ENCODE measurements around the gene NMU. TPM values are rescaled to one million over a fixed set of nuclear protein-coding genes. Genes with fewer than 3 reads are reported as not detected.

The NMU gene
- total and polyA plus RNA-seq, 9 of the 15 experiments (the other 6 are each of a cell fraction or from before 2014, with no cell fraction given) = 73.8 to 846 (median 599) TPM

DNA sequence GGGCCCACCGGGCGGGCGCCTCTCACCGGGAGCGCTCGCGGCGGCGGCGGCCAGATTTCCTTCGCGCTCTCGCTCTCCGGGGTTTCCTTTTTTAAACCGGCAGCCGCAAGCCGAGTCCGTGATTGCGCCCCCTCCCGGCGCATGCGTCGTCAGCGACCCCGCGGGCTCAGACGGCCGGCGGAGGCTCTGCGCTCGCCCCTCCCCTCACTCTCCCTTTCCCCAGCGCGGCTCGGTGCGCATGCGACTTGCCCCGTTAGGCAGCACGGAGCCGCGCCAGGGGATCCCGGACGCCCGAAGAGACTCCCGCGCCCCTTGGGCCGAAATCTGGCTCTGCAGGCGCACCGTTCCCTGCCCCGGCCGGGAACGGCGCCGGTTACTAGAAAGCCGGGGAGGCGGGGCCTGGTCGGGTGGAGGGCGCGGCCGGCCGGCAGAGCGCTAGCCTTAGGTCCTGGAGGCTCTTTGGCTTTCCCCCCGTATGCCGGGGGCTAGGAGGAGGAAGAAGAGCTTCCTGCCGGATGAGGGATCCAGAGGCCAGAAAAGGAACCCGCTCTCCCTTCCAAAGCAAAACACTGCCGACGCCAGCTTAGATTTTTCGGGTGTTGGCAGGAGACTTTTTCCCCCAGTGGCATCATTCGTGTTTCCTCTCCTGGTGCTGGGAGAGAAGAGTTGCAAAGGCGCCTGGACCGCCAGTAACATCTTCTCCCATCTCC, 89.2 kb downstream of the NMU start, which contains the start of gene CLOCK (continued):
- TF ChIP-seq, protein P1, sequence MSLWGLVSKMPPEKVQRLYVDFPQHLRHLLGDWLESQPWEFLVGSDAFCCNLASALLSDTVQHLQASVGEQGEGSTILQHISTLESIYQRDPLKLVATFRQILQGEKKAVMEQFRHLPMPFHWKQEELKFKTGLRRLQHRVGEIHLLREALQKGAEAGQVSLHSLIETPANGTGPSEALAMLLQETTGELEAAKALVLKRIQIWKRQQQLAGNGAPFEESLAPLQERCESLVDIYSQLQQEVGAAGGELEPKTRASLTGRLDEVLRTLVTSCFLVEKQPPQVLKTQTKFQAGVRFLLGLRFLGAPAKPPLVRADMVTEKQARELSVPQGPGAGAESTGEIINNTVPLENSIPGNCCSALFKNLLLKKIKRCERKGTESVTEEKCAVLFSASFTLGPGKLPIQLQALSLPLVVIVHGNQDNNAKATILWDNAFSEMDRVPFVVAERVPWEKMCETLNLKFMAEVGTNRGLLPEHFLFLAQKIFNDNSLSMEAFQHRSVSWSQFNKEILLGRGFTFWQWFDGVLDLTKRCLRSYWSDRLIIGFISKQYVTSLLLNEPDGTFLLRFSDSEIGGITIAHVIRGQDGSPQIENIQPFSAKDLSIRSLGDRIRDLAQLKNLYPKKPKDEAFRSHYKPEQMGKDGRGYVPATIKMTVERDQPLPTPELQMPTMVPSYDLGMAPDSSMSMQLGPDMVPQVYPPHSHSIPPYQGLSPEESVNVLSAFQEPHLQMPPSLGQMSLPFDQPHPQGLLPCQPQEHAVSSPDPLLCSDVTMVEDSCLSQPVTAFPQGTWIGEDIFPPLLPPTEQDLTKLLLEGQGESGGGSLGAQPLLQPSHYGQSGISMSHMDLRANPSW (CRISPR knock-in tag; IDR thresholded peaks at IDR 0.05) = no peak
- TF ChIP-seq, protein P2, sequence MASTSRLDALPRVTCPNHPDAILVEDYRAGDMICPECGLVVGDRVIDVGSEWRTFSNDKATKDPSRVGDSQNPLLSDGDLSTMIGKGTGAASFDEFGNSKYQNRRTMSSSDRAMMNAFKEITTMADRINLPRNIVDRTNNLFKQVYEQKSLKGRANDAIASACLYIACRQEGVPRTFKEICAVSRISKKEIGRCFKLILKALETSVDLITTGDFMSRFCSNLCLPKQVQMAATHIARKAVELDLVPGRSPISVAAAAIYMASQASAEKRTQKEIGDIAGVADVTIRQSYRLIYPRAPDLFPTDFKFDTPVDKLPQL (IDR thresholded peaks at IDR 0.05; ENCODE audit: extremely low read depth, insufficient read length) = no peak
- TF ChIP-seq, protein P3, sequence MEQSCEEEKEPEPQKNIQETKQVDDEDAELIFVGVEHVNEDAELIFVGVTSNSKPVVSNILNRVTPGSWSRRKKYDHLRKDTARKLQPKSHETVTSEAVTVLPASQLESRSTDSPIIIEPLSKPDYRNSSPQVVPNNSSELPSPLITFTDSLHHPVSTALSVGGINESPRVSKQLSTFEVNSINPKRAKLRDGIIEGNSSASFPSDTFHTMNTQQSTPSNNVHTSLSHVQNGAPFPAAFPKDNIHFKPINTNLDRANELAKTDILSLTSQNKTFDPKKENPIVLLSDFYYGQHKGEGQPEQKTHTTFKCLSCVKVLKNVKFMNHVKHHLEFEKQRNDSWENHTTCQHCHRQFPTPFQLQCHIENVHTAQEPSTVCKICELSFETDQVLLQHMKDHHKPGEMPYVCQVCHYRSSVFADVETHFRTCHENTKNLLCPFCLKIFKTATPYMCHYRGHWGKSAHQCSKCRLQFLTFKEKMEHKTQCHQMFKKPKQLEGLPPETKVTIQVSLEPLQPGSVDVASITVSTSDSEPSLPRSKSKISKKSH (CRISPR knock-in tag; IDR thresholded peaks at IDR 0.05) = no peak
- TF ChIP-seq, protein P4, sequence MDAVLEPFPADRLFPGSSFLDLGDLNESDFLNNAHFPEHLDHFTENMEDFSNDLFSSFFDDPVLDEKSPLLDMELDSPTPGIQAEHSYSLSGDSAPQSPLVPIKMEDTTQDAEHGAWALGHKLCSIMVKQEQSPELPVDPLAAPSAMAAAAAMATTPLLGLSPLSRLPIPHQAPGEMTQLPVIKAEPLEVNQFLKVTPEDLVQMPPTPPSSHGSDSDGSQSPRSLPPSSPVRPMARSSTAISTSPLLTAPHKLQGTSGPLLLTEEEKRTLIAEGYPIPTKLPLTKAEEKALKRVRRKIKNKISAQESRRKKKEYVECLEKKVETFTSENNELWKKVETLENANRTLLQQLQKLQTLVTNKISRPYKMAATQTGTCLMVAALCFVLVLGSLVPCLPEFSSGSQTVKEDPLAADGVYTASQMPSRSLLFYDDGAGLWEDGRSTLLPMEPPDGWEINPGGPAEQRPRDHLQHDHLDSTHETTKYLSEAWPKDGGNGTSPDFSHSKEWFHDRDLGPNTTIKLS (IDR thresholded peaks at IDR 0.05; ENCODE audit: borderline replicate concordance, low read depth) = 0 out of 2 replicates have a peak, but pooled peaks have one; percentile 33
- TF ChIP-seq, protein P5, sequence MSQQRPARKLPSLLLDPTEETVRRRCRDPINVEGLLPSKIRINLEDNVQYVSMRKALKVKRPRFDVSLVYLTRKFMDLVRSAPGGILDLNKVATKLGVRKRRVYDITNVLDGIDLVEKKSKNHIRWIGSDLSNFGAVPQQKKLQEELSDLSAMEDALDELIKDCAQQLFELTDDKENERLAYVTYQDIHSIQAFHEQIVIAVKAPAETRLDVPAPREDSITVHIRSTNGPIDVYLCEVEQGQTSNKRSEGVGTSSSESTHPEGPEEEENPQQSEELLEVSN (IDR thresholded peaks at IDR 0.05; ENCODE audit: borderline replicate concordance in 1 of 2, extremely low read depth in 1 of 2, insufficient read depth in 1 of 2, insufficient read length in 1 of 2, low read depth in 1 of 2, low read length in 1 of 2, poor library complexity in 1 of 2, severe bottlenecking in 1 of 2) = peak in 1 of 2 experiments; percentile 44
- TF ChIP-seq, protein P6, sequence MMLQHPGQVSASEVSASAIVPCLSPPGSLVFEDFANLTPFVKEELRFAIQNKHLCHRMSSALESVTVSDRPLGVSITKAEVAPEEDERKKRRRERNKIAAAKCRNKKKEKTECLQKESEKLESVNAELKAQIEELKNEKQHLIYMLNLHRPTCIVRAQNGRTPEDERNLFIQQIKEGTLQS (IDR thresholded peaks at IDR 0.05) = no peak
- TF ChIP-seq, protein P6 (CRISPR knock-in tag; conservative IDR thresholded peaks at IDR 0.05) = peak; percentile 35
- TF ChIP-seq PYGO2 (tag; IDR thresholded peaks at IDR 0.05) = no peak
- TF ChIP-seq ZC3H11A (IDR thresholded peaks at IDR 0.05; ENCODE audit: low read depth, low read length) = no peak
- no peak for TF ChIP-seq ZFP36 (IDR thresholded peaks at IDR 0.05; ENCODE audit: low read depth, low read length, partially characterized antibody)
- no peak for TF ChIP-seq ZNF133 (CRISPR knock-in tag; IDR thresholded peaks at IDR 0.05)
- TF ChIP-seq STAT5B (CRISPR knock-in tag; IDR thresholded peaks at IDR 0.05) = no peak
- no peak for TF ChIP-seq HNRNPUL1 (IDR thresholded peaks at IDR 0.05; ENCODE audit: low read length)
- peak; percentile 69 for TF ChIP-seq SMAD4 (CRISPR knock-in tag; conservative IDR thresholded peaks at IDR 0.05)

All from K562 (cell line).